Suppressor macrophage (primary cell): ENCODE data around the gene IPPK.
A peak's percentile ranks its signal among the peaks of the same experiment; 100 is the strongest.

Experiments
- DNase-seq, 4 experiments: peaks; one replicate each; pipeline ENCODE4 v3.0.0-alpha.2; 2020 to 2022

The IPPK gene

GRCh38 chr9:92685022-92685421 lies 15.1 kb upstream of the IPPK start:
- DNase-seq, result peak in 1 of 4 experiments; percentile 19

GRCh38 chr9:92682269-92682668 lies 12.3 kb upstream of the IPPK start:
- no peak for DNase-seq

- DNase-seq, result peak in 2 of 4 experiments; percentile 3 to 7
These were observed 10.5 kb upstream of the IPPK start for GRCh38 chr9:92680166-92681119.

GRCh38 chr9:92679413-92680165 lies 9.7 kb upstream of the IPPK start:
- DNase-seq, result no peak

GRCh38 chr9:92671323-92671722 lies 1.4 kb upstream of the IPPK start:
- DNase-seq, result peak in 3 of 4 experiments; percentile 10 to 28 (median 18)

- peak; percentile 48 to 81 (median 64) for DNase-seq
These were observed 423 bp downstream of the IPPK start for GRCh38 chr9:92669527-92669889.

GRCh38 chr9:92668746-92669526 lies 995 bp downstream of the IPPK start:
- peak; percentile 26 to 60 (median 41) for DNase-seq

GRCh38 chr9:92666912-92667532 lies 2.9 kb downstream of the IPPK start:
- DNase-seq, result no peak

- no peak for DNase-seq
These were observed 3.7 kb downstream of the IPPK start for GRCh38 chr9:92666236-92666635.

GRCh38 chr9:92665836-92666235 lies 4.1 kb downstream of the IPPK start:
- DNase-seq, result no peak

- DNase-seq, result no peak
These were observed 5.4 kb downstream of the IPPK start for GRCh38 chr9:92664394-92665152.

GRCh38 chr9:92663951-92664350 lies 6.0 kb downstream of the IPPK start:
- no peak for DNase-seq

GRCh38 chr9:92663126-92663525 lies 6.8 kb downstream of the IPPK start:
- DNase-seq, result no peak

GRCh38 chr9:92661743-92662142 lies 8.2 kb downstream of the IPPK start:
- no peak for DNase-seq

GRCh38 chr9:92661127-92661526 lies 8.8 kb downstream of the IPPK start:
- no peak for DNase-seq

GRCh38 chr9:92660266-92660665 lies 9.7 kb downstream of the IPPK start:
- no peak for DNase-seq

GRCh38 chr9:92659601-92660000 lies 10.3 kb downstream of the IPPK start:
- no peak for DNase-seq

GRCh38 chr9:92658611-92659010 lies 11.3 kb downstream of the IPPK start:
- DNase-seq, result no peak

- DNase-seq, result no peak
These were observed 11.8 kb downstream of the IPPK start for GRCh38 chr9:92658176-92658575.

GRCh38 chr9:92657296-92658094 lies 12.4 kb downstream of the IPPK start:
- DNase-seq, result peak in 3 of 4 experiments; percentile 8 to 16 (median 13)

- no peak for DNase-seq
These were observed 13.4 kb downstream of the IPPK start for GRCh38 chr9:92656537-92656925.
